MG63 (cell line): Measurements from ENCODE around the gene DOCK6. TPM values are rescaled to one million over a fixed set of nuclear protein-coding genes. Genes with fewer than 3 reads are reported as not detected.
"Not testable (repeated sequence)": the region's sequence is repeated elsewhere in the genome, so short reads cannot be mapped to it uniquely, and the experiment has no call there.

ENCODE experiments used
- DNase-seq: peaks from one replicate; pipeline ENCODE4 v3.0.0-alpha.2; 2020
- H3K27me3 ChIP-seq: fragments of 250-450 bp; sonication (Bioruptor Pico); 2 replicates; pipeline ENCODE4 v1.5.1; 2020; ENCODE audit warnings: mild to moderate bottlenecking, moderate library complexity
- H3K36me3 ChIP-seq: fragments of 250-450 bp; sonication (Bioruptor Pico); 2 replicates; pipeline ENCODE4 v1.5.1; 2020; ENCODE audit warnings: mild to moderate bottlenecking, moderate library complexity
- H3K4me3 ChIP-seq: fragments of 250-450 bp; sonication (Bioruptor Pico); 2 replicates; pipeline ENCODE4 v1.5.1; 2020; ENCODE audit warnings: mild to moderate bottlenecking, moderate library complexity
- H3K9me3 ChIP-seq: fragments of 250-450 bp; sonication (Bioruptor Pico); 2 replicates; pipeline ENCODE4 v1.5.1; 2020; ENCODE audit warnings: mild to moderate bottlenecking, moderate library complexity
- total RNA-seq: library from RNA; depleted of rRNA; stranded (reverse); fragments of >200 nt; shearing (Covaris generic); gene quantifications from 2 replicates; pipeline ENCODE4 v1.2.3, GENCODE V29; 2014; ENCODE audit warnings: low replicate concordance

DOCK6 gene
- total RNA-seq, 1 experiment from 2014 or later: 8.8 TPM

DNA sequence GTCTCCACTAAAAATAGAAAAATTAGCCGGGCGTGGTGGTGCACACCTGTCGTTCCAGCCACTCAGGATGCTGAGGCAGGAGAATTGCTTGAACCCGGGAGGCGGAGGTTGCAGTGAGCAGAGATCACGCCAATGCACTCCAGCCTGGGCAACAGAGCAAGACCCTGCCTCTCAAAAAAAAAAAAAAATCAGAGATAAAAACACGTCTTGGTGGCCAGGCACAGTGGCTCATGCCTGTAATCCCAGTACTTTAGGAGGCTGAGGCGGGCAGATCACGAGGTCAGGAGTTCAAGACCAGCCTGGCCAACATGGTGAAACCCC lies 83.2 kb downstream of the DOCK6 start:
- not testable (repeated sequence) for H3K9me3 ChIP-seq, DNase-seq, H3K4me3 ChIP-seq, H3K27me3 ChIP-seq
- peaks cover 52% of the 10 kb centered on the region for H3K36me3 ChIP-seq

DNA sequence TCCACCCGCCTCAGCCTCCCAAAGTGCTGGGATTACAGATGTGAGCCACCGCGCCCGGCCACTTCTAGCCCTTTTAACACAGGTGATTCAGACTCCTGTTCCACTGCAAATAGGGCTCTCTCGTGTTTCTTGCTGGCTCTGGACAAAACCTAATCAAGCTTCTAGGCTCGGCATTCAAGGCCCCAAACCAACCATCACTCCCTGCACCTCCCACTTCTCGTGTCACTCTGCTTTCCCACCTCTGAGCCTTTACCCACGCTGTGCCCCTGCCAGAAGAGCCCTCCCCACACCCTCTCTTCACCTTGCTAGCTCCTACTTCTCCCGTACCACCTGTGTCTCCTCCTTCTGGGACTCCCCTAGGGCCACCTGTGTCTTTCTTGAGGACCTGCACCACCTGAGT lies 84.7 kb downstream of the DOCK6 start:
- Histone ChIP-seq H3K27me3 (no peaks in the 10 kb centered on the region), H3K36me3 (peaks cover 53% of the 10 kb centered on the region), H3K9me3 (no peaks in the 10 kb centered on the region), H3K4me3 (no peak overlapping the region)
- no peak for DNase-seq

DNA sequence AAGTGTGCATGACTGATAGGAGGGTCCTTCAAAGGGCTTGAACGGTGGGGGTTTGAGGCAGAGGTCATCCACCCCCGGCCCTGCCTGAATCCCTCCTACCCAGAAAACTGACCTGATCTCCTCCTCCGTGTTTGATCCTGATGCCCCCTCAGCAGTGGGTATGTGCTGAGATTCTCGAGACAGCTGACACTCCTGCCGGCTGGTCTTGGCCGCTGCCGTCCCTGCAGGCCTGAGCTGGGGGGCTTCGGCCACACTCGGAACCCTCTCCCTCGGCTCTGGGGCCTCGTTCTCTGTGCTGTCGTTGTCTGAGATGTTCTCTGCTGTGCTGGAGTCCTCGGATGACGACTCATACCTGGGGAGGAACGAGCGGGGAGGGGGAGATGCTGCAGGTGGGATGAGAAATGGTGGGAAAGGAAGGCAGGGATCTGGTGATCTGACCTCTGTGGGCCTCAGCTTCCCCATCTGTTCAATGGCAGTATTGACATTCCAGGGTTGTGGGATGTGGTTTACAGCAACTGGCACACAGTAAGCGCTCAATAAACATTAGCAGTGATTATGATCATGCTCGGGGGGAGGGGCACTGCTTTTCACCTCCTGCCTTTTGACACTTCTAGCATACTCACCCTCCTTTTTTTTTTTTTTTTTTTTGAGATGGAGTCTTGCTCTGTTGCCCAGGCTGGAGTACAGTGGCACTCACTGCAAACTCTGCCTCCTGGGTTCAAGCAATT lies 85.7 kb downstream of the DOCK6 start:
- no peak overlapping the region for H3K4me3 ChIP-seq
- DNase-seq: no peak

DNA sequence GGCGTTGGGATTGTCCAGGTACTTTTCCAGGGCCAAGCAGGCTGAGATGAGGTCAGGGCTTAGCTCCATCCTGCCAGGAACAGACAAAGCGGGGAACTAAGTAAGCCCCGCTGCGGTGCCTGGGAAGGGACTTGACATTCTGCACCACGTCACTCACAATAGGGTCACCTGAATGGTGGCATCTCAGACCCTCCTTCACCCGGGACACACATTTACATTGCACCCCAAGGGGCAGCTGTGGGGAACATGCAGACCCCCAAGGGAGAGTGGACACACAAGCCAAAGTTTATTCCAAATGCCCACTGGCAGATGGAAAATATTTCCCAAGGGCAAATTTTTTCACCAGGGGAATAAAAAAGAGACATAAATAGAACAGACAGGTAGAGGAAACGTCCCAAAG lies 86.4 kb downstream of the DOCK6 start:
- Histone ChIP-seq H3K4me3 (no peak overlapping the region), H3K27me3 (no peaks in the 10 kb centered on the region), H3K9me3 (no peaks in the 10 kb centered on the region), H3K36me3 (peaks cover 54% of the 10 kb centered on the region)
- no peak for DNase-seq

More for the DNA sequence above, 85.7 kb downstream of the DOCK6 start:
- Histone ChIP-seq H3K9me3 (no peaks in the 10 kb centered on the region), H3K27me3 (no peaks in the 10 kb centered on the region), H3K36me3 (peaks cover 56% of the 10 kb centered on the region)

DNA sequence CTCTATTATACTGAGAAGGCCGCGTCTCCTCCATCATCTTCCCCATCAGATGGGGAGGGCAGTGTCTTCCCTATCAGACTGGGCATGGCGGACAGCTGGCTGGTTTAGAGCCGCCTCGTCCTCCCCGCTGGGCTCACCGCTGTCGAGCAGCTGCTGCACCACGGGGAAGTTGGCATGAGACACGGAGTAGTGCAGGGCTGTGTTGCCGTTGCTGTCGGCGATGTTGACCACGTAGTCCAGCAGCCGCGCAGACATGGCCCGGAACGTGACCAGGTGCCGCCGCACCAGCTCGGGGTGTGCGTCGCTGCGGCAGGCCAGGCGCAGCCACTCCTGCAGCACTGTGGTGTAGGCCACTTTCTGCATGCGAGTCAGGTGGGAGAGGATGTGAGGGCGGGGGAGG lies 88.0 kb downstream of the DOCK6 start:
- H3K36me3 ChIP-seq: peaks cover 70% of the 10 kb centered on the region

DNA sequence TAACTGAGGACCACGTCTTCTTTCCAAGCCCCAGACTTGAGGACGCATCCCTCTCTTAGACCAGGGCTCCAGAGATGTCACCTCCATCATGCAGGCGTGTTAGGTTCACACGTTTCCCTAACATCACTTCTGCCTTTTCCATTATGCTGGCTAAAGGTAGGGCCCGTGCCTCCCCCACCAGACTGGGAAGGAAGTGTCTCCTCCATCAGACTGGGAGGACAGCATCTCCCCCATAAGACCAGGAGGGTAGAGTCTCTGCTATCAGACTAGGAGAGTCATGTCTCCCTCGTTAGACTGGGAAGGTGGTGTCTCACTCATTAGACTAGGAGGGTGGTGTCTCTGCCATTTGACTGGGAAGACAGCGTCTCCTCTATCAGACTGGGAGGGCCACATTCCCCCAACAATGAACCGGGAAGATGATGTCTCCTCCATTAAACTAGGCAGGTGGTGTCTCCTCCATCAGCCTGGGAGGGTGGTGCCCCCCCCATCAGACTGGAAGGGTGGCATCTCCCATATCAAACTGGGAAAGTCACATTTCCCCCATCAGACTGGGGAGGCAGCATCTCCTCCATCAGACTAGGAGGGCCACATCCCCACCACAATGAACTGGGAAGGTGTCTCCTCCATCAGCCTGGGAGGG lies 88.7 kb downstream of the DOCK6 start:
- Histone ChIP-seq H3K36me3 (peaks cover 72% of the 10 kb centered on the region), H3K4me3 (no peak overlapping the region), H3K27me3 (no peaks in the 10 kb centered on the region), H3K9me3 (no peaks in the 10 kb centered on the region)
- no peak for DNase-seq

More for the DNA sequence above, 88.0 kb downstream of the DOCK6 start:
- H3K9me3 ChIP-seq: no peaks in the 10 kb centered on the region
- no peak overlapping the region for H3K4me3 ChIP-seq
- no peak for DNase-seq
- no peaks in the 10 kb centered on the region for H3K27me3 ChIP-seq

DNA sequence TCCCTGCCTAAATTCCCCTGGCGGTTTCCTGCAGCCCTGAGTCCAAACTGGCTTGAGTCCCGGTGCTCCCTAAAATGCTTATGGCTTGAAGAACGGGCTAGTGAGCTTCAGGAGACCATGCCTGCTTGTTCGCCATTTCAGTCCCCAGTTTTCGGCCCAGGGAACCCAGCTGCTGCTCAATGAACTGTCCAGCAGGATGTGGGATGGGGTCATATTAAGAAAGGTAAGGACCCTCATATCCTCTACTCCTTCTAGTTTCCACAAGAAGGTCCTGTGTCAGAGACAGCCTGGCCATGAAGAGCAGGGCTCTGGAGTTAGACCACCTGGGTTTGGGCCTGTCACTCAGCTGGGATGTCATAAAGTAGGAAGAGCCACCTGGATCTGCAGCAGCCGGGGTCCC lies 89.7 kb downstream of the DOCK6 start:
- Histone ChIP-seq H3K4me3 (no peak overlapping the region), H3K9me3 (no peaks in the 10 kb centered on the region), H3K27me3 (no peaks in the 10 kb centered on the region), H3K36me3 (peaks cover 75% of the 10 kb centered on the region)
- DNase-seq: no peak

DNA sequence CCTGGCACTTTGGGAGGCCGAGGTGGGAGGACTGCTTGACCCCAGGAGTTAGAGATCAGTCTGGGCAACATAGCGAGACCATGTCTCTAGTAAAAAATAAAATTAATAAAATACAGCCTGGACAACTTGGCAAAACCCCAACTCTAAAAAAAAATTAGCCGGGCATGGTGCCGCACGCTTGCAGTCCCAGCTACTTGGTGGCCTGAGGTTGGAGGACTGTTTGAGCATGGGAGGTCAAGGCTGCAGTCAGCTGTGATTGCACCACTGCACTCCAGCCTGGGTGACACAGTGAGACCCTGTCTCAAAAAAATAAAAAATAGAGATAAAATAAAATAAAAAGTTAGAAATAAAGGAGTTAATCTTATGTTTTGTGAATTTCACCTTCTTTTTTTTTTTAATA lies 91.2 kb downstream of the DOCK6 start:
- no peak overlapping the region for H3K4me3 ChIP-seq
- no peaks in the 10 kb centered on the region for H3K9me3 ChIP-seq
- no peak for DNase-seq
- H3K36me3 ChIP-seq: peaks cover 79% of the 10 kb centered on the region
- no peaks in the 10 kb centered on the region for H3K27me3 ChIP-seq

DNA sequence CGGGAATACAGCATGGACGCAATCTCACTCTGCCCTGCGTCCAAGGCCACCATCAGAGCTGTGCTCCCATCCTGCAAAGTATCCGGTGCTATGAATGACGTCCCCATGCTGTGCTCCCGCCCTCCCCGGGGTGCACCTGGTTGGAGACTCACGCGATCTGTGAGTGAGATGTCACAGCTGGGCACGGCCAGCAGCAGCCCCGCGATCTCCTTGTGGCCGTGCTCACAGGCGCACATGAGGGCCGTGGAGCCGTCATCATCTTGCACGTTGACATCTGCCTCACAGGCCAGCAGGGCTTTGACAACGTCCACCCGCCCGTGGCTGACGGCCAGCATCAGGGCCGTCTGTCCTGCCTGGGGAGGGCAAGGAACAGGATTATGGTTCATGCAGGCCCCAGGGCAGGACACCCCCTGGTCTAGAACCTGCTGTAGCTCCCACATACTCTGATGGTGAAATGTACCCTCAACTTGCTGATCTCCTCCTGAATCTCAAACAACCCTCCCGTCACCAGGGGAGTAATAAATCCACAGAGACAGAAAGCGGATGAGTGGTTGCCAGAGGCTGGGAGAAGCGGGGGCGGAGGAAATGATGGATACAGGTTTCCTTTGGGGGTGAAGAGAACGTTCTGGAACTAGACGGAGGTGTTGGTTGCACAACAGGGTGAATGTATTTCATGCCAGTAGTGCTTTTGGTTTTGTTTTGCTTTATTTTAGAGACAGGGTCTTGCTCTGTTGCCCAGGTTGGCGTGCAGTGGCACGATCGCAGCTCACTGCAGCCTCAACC lies 92.2 kb downstream of the DOCK6 start:
- H3K4me3 ChIP-seq: no peak overlapping the region
- peaks cover 82% of the 10 kb centered on the region for H3K36me3 ChIP-seq
- no peaks in the 10 kb centered on the region for H3K27me3 ChIP-seq
- H3K9me3 ChIP-seq: no peaks in the 10 kb centered on the region
- DNase-seq: no peak

DNA sequence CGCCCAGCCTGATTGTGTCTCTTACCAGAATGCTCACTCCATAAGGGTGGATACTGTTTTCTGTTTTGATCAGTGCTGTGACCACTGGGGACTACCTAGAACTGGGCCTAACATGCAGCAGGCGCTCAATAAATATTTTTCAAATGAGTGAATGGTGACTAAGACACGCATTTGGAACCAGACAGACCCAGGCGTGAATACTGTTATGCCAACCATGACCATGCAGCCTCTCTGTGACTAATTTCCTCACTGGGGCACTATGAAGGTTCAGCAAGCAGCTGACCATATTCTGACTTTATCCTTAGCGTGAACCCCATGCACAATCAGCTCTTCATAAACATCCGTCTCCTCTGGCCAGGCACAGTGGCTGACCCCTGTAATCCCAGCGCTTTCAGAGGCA lies 93.8 kb downstream of the DOCK6 start:
- peak; percentile 92 for DNase-seq
- no peaks in the 10 kb centered on the region for H3K9me3 ChIP-seq
- H3K36me3 ChIP-seq: peaks cover 73% of the 10 kb centered on the region
- no peaks in the 10 kb centered on the region for H3K27me3 ChIP-seq
- H3K4me3 ChIP-seq: no peak overlapping the region

DNA sequence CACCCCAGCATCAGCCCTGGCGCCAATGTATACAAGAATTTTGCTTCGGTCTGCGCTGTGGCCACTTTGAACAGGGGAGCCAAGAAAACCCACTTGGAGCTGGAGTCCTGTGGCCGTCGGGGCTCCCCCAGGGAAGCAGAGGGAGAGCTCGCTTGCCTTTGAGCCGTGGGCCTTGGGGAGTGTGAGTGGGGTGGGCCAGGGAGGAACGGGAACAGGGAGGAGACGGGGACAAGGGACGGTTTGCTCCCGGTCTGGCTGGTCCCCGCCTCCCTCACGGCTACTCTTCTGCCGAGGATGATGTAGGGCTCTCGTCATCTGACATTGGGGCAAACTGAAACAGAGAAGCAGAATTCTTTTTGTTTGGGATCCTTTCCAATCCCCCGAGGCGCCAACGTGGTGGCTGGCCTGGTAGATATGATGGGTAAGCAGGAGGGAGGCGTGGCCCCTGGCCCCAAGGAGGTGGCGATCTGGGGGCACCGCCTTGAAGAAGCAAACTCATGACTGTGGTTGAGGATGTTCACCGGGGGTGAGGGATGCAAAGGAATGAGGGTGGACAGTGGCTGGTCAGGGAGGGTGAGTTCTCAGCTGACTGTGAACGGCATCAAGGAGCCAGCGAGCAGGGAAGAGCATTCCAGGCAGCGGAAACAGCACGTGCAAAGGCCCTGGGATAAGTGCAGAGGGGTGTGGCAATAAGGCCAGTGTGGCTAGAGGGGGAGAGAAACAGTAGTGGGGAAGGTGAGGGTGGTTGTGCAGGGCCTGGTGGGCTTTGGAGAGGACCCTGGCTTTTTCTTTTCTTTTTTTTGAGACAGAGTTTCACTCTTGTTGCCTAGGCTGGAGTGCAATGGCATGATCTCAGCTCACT lies 95.8 kb downstream of the DOCK6 start:
- Histone ChIP-seq H3K27me3 (no peaks in the 10 kb centered on the region), H3K9me3 (no peaks in the 10 kb centered on the region), H3K4me3 (no peak overlapping the region), H3K36me3 (peaks cover 67% of the 10 kb centered on the region)
- peak; percentile 44 for DNase-seq

DNA sequence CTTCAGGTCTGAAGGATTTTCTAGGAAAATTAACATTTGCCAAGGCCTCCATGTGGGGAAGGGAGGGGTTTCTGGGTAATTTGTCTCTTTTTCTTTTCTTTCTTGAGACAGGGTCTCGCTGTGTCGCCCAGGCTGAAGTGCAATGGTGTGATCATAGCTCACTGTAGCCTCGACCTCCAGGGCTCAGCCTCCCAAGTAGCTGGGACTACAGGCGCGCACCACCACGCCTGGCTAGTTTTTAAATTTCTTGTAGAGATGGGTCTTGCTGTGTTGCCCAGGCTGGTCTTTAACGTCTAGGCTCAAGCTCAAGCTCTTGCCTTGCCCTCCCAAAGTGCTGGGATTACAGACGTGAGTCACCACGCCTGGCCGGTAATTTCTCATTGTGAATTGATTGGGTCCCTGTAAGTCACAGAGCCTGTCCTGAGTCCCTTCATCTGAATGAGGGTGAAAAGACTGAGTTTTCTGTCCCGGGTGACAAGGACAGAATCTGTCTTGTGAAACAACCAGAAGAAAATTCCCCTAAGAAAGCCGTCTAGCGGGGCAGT lies 96.8 kb downstream of the DOCK6 start:
- Histone ChIP-seq H3K4me3 (no peak overlapping the region), H3K9me3 (peaks cover 1% of the 10 kb centered on the region; the same call in 1 of the 2 replicates), H3K36me3 (peaks cover 60% of the 10 kb centered on the region), H3K27me3 (no peaks in the 10 kb centered on the region)
- peak; percentile 58 for DNase-seq

DNA sequence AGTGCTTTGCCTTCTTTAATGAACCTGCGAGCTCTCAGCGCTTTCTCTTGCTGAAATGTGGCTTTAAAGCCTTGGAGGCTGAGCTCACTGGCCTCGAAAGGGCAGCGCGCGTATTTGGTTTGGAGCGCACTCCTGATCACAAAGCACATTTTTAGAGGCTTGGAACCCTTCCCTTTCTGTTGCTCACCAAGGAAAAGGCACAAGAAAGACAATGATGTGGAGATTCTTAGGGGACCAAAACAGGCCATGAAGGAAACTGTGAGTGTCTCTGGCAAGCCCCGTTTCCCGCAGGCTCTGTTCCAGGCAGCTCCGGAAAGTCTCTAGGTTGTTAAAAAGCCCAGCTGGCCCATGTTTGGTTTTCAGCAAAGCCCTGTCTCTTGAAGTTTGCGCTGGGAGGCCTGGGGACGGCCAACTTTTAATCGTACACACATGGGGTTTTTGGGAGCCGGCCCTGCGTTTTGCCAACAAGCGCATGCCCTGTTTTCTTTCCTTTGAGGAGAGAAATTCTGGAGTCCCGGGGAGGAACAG lies 97.4 kb downstream of the DOCK6 start:
- H3K9me3 ChIP-seq: peaks cover 2% of the 10 kb centered on the region; the same call in 1 of the 2 replicates
- H3K4me3 ChIP-seq: no peak overlapping the region
- peaks cover 54% of the 10 kb centered on the region for H3K36me3 ChIP-seq
- no peaks in the 10 kb centered on the region for H3K27me3 ChIP-seq
- DNase-seq: peak; percentile 97

DNA sequence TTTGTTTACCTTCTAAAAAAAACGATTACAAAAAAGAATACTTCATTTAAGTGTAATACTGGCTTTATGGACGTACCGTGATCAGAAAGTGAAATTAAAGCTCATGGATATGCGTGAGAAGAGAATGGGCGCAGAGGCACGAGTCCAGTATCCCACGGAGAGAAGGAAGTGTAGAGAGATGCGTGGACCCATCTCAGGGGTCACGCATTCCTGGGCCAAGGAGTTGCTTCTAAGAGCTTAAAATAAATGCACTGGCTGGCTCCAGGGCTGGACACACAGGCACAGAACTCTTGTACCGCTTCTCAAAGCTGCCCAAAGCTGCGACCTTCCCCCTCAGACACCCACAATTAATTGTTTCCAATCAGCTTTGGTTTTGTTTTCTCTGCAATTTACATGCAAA lies 98.0 kb downstream of the DOCK6 start:
- no peak for DNase-seq
- H3K9me3 ChIP-seq: peaks cover 2% of the 10 kb centered on the region; the same call in 1 of the 2 replicates
- no peaks in the 10 kb centered on the region for H3K27me3 ChIP-seq
- peaks cover 47% of the 10 kb centered on the region for H3K36me3 ChIP-seq
- H3K4me3 ChIP-seq: no peak overlapping the region

DNA sequence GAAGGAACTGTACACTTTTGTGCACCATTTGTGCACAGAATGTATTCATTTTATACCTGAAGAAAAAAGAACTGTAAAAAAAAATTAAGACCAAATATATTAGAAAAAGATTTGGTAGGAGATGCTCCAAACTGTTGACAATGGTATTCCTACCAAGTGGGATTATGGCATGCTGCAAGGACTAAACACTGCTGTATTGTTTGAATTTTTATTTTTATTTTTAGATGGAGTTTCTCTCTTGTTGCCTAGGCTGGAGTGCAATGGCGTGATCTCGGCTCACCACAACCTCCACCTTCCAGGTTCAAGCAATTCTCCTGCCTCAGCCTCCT lies 101.9 kb downstream of the DOCK6 start:
- DNase-seq, H3K27me3 ChIP-seq, H3K4me3 ChIP-seq, H3K9me3 ChIP-seq: not testable (repeated sequence)
- peaks cover 14% of the 10 kb centered on the region for H3K36me3 ChIP-seq
